ENCODE measurements around the gene ARSJ. TPM values are rescaled to one million over a fixed set of nuclear protein-coding genes. Genes with fewer than 3 reads are reported as not detected.

The ARSJ gene
- total RNA-seq, 5 donors from 2014 or later (not counting 1 experiment from before 2014, with no cell fraction given), result 0.16 to 0.26 (median 0.20) TPM; not detected in 2

GRCh38 chr4:113962719-113963265, 16.7 kb downstream of the ARSJ start:
- H3K27me3 Mint-ChIP-seq, result no peaks in the 10 kb centered on the region
- H3K36me3 ChIP-seq (ENCODE audit: control insufficient read depth in 2 of 2, extremely low read depth in 1 of 2, insufficient read depth in 1 of 2, low read length in 1 of 2), result no peaks in the 10 kb centered on the region
- H3K4me1 Mint-ChIP-seq, result peaks cover 0 to 3% (median 0%) of the 10 kb centered on the region in 3 donors
- CTCF ChIA-PET, result interaction anchor here in 1 of 2 donors (0.5 kb wide), 1 partner anchor 436 kb away, joined by 5 read pairs; no protein-coding TSS in a partner anchor
- H3K4me3 Mint-ChIP-seq, result no peak overlapping the region
- DNase-seq (no peak), ATAC-seq (replicated peaks in 1 of 4) (no peak)
- POLR2A ChIA-PET, result no interaction called here
- H3K4me3 ChIP-seq (ENCODE audit: control insufficient read depth in 1 of 2, extremely low read depth in 1 of 2, low read length in 1 of 2), result no peak overlapping the region
- peaks cover 4 to 9% (median 6%) of the 10 kb centered on the region in 3 donors for H3K9me3 Mint-ChIP-seq
- no peaks in the 10 kb centered on the region for H3K27me3 ChIP-seq (replicated peaks in 1 of 2; ENCODE audit: control insufficient read depth in 2 of 2, extremely low read depth in 1 of 2, insufficient read depth in 2 of 2, low read length in 1 of 2)
- no peak overlapping the region for H3K27ac ChIP-seq (ENCODE audit: low read length)
- WGBS (ENCODE audit: insufficient coverage), result no CpG with 5 or more reads among the region's 3 CpGs
- no peaks in the 10 kb centered on the region for H3K4me1 ChIP-seq (ENCODE audit: control insufficient read depth in 1 of 2, extremely low read depth in 1 of 2, insufficient read depth in 2 of 2, low read length in 2 of 2)
- no peaks in the 10 kb centered on the region for H3K36me3 Mint-ChIP-seq
- H3K9me3 ChIP-seq, result no peaks in the 10 kb centered on the region
- no peak overlapping the region for H3K27ac Mint-ChIP-seq

- H3K4me3 Mint-ChIP-seq, result no peak overlapping the region
- DNase-seq (no peak), ATAC-seq (replicated peaks in 1 of 4) (no peak)
- ChIA-PET CTCF (no interaction called here), POLR2A (no interaction called here)
- H3K27me3 Mint-ChIP-seq, result no peaks in the 10 kb centered on the region
- no peak overlapping the region for H3K27ac Mint-ChIP-seq
- no CpG with 5 or more reads among the region's 2 CpGs for WGBS (ENCODE audit: insufficient coverage)
- Histone ChIP-seq H3K27ac (ENCODE audit: low read length) (no peak overlapping the region), H3K36me3 (ENCODE audit: control insufficient read depth in 2 of 2, extremely low read depth in 1 of 2, insufficient read depth in 1 of 2, low read length in 1 of 2) (no peaks in the 10 kb centered on the region), H3K9me3 (no peaks in the 10 kb centered on the region), H3K4me3 (ENCODE audit: control insufficient read depth in 1 of 2, extremely low read depth in 1 of 2, low read length in 1 of 2) (no peak overlapping the region), H3K27me3 (replicated peaks in 1 of 2; ENCODE audit: control insufficient read depth in 2 of 2, extremely low read depth in 1 of 2, insufficient read depth in 2 of 2, low read length in 1 of 2) (no peaks in the 10 kb centered on the region), H3K4me1 (ENCODE audit: control insufficient read depth in 1 of 2, extremely low read depth in 1 of 2, insufficient read depth in 2 of 2, low read length in 2 of 2) (no peaks in the 10 kb centered on the region)
- H3K36me3 Mint-ChIP-seq, result no peaks in the 10 kb centered on the region
- peaks cover 0 to 3% (median 0%) of the 10 kb centered on the region in 3 donors for H3K4me1 Mint-ChIP-seq
- H3K9me3 Mint-ChIP-seq, result peaks cover 4 to 9% (median 6%) of the 10 kb centered on the region in 3 donors
Observed at GRCh38 chr4:113962016-113962347, 17.5 kb downstream of the ARSJ start.

GRCh38 chr4:113960684-113961321, 18.6 kb downstream of the ARSJ start:
- CTCF ChIA-PET, result no interaction called here
- no CpG with 5 or more reads among the region's 3 CpGs for WGBS (ENCODE audit: insufficient coverage)
- Mint-ChIP-seq H3K4me3 (no peak overlapping the region), H3K27ac (no peak overlapping the region), H3K4me1 (peaks cover 0 to 3% (median 0%) of the 10 kb centered on the region in 3 donors), H3K9me3 (peaks cover 4 to 9% (median 6%) of the 10 kb centered on the region in 3 donors), H3K27me3 (no peaks in the 10 kb centered on the region), H3K36me3 (no peaks in the 10 kb centered on the region)
- DNase-seq (no peak), ATAC-seq (replicated peaks in 1 of 4) (no peak)
- Histone ChIP-seq H3K27ac (ENCODE audit: low read length) (no peak overlapping the region), H3K9me3 (no peaks in the 10 kb centered on the region), H3K36me3 (ENCODE audit: control insufficient read depth in 2 of 2, extremely low read depth in 1 of 2, insufficient read depth in 1 of 2, low read length in 1 of 2) (no peaks in the 10 kb centered on the region), H3K4me1 (ENCODE audit: control insufficient read depth in 1 of 2, extremely low read depth in 1 of 2, insufficient read depth in 2 of 2, low read length in 2 of 2) (no peaks in the 10 kb centered on the region), H3K27me3 (replicated peaks in 1 of 2; ENCODE audit: control insufficient read depth in 2 of 2, extremely low read depth in 1 of 2, insufficient read depth in 2 of 2, low read length in 1 of 2) (no peaks in the 10 kb centered on the region), H3K4me3 (ENCODE audit: control insufficient read depth in 1 of 2, extremely low read depth in 1 of 2, low read length in 1 of 2) (no peak overlapping the region)
- POLR2A ChIA-PET, result no interaction called here

- no peaks in the 10 kb centered on the region for H3K4me1 ChIP-seq (ENCODE audit: control insufficient read depth in 1 of 2, extremely low read depth in 1 of 2, insufficient read depth in 2 of 2, low read length in 2 of 2)
- no peaks in the 10 kb centered on the region for H3K36me3 ChIP-seq (ENCODE audit: control insufficient read depth in 2 of 2, extremely low read depth in 1 of 2, insufficient read depth in 1 of 2, low read length in 1 of 2)
- Mint-ChIP-seq H3K4me3 (no peak overlapping the region), H3K27me3 (peaks cover 0 to 4% of the 10 kb centered on the region in 2 donors), H3K36me3 (no peaks in the 10 kb centered on the region), H3K27ac (no peak overlapping the region), H3K9me3 (peaks cover 4 to 9% (median 6%) of the 10 kb centered on the region in 3 donors), H3K4me1 (peaks cover 0 to 3% (median 0%) of the 10 kb centered on the region in 3 donors)
- ChIA-PET CTCF (interaction anchor here (0.6 to 1.2 kb wide), 2 partner anchors 9 to 10 kb away, joined by 3 to 4 read pairs; no protein-coding TSS in a partner anchor), POLR2A (no interaction called here)
- H3K27ac ChIP-seq (ENCODE audit: low read length), result no peak overlapping the region
- H3K27me3 ChIP-seq (replicated peaks in 1 of 2; ENCODE audit: control insufficient read depth in 2 of 2, extremely low read depth in 1 of 2, insufficient read depth in 2 of 2, low read length in 1 of 2), result no peaks in the 10 kb centered on the region
- H3K9me3 ChIP-seq, result no peaks in the 10 kb centered on the region
- no peak overlapping the region for H3K4me3 ChIP-seq (ENCODE audit: control insufficient read depth in 1 of 2, extremely low read depth in 1 of 2, low read length in 1 of 2)
- ATAC-seq (replicated peaks in 1 of 4) (no peak), DNase-seq (no peak)
Observed at GRCh38 chr4:113959539-113959937, 19.9 kb downstream of the ARSJ start.

GRCh38 chr4:113958766-113959538, 20.5 kb downstream of the ARSJ start:
- no peak overlapping the region for H3K27ac Mint-ChIP-seq
- POLR2A ChIA-PET, result no interaction called here
- H3K9me3 Mint-ChIP-seq, result peaks cover 4 to 9% (median 6%) of the 10 kb centered on the region in 3 donors
- Histone ChIP-seq H3K27ac (ENCODE audit: low read length) (no peak overlapping the region), H3K27me3 (replicated peaks in 1 of 2; ENCODE audit: control insufficient read depth in 2 of 2, extremely low read depth in 1 of 2, insufficient read depth in 2 of 2, low read length in 1 of 2) (no peaks in the 10 kb centered on the region), H3K4me1 (ENCODE audit: control insufficient read depth in 1 of 2, extremely low read depth in 1 of 2, insufficient read depth in 2 of 2, low read length in 2 of 2) (no peaks in the 10 kb centered on the region), H3K9me3 (no peaks in the 10 kb centered on the region), H3K36me3 (ENCODE audit: control insufficient read depth in 2 of 2, extremely low read depth in 1 of 2, insufficient read depth in 1 of 2, low read length in 1 of 2) (no peaks in the 10 kb centered on the region), H3K4me3 (ENCODE audit: control insufficient read depth in 1 of 2, extremely low read depth in 1 of 2, low read length in 1 of 2) (no peak overlapping the region)
- peaks cover 0 to 5% (median 2%) of the 10 kb centered on the region in 3 donors for H3K4me1 Mint-ChIP-seq
- no peak overlapping the region for H3K4me3 Mint-ChIP-seq
- 86% methylated on average over 1 of the region's 8 CpGs for WGBS (ENCODE audit: insufficient coverage)
- CTCF ChIA-PET, result interaction anchor here in 1 of 2 donors (1.2 kb wide), 1 partner anchor 8 kb away, joined by 4 read pairs; no protein-coding TSS in a partner anchor
- no peak for ATAC-seq (replicated peaks in 1 of 4)
- no peaks in the 10 kb centered on the region for H3K36me3 Mint-ChIP-seq
- DNase-seq, result no peak
- H3K27me3 Mint-ChIP-seq, result peaks cover 0 to 4% of the 10 kb centered on the region in 2 donors

DNA sequence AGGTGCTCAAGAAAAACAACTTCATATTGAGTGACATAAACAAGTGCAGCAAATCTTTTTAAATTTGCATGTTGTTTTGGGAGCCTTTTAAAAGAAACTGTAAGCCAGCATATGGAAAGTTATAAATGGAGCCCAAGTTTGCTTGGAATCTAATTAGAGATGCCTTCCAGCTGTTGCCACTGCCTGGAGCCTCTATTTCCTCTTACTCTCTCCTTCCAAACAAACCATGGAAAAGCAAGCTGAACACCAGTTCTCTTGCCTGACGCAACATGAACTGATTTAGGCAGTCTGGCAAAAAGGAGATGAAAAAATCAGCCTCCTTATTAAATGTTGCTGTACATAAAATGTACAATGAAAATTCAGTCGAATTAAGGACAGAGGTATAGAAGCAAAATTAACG, 21.5 kb downstream of the ARSJ start:
- peaks cover 0 to 3% of the 10 kb centered on the region in 2 experiments for H3K4me1 ChIP-seq (ENCODE audit: control insufficient read depth in 1 of 2, extremely low read depth in 1 of 2, insufficient read depth in 2 of 2, low read length in 2 of 2)
- no peak overlapping the region for H3K4me3 ChIP-seq (ENCODE audit: control insufficient read depth in 1 of 2, extremely low read depth in 1 of 2, low read length in 1 of 2)
- no peaks in the 10 kb centered on the region for H3K36me3 Mint-ChIP-seq
- no peak for ATAC-seq (replicated peaks in 1 of 4)
- no peaks in the 10 kb centered on the region for H3K36me3 ChIP-seq (ENCODE audit: control insufficient read depth in 2 of 2, extremely low read depth in 1 of 2, insufficient read depth in 1 of 2, low read length in 1 of 2)
- H3K27ac ChIP-seq (ENCODE audit: low read length), result no peak overlapping the region
- H3K4me1 Mint-ChIP-seq, result peaks cover 0 to 7% (median 3%) of the 10 kb centered on the region in 3 donors
- peaks cover 3% of the 10 kb centered on the region in 3 donors for H3K9me3 Mint-ChIP-seq
- ChIA-PET POLR2A (no interaction called here), CTCF (interaction anchor here in 1 of 2 donors (0.7 kb wide), 1 partner anchor 578 kb away, joined by 6 read pairs; no protein-coding TSS in a partner anchor)
- H3K27me3 Mint-ChIP-seq, result peaks cover 0 to 4% of the 10 kb centered on the region in 2 donors
- H3K27me3 ChIP-seq (replicated peaks in 1 of 2; ENCODE audit: control insufficient read depth in 2 of 2, extremely low read depth in 1 of 2, insufficient read depth in 2 of 2, low read length in 1 of 2), result no peaks in the 10 kb centered on the region
- WGBS (ENCODE audit: insufficient coverage), result no CpG with 5 or more reads among the region's 3 CpGs
- H3K4me3 Mint-ChIP-seq, result no peak overlapping the region
- no peaks in the 10 kb centered on the region for H3K9me3 ChIP-seq
- no peak for DNase-seq
- no peak overlapping the region for H3K27ac Mint-ChIP-seq

Measured in T-cell (primary cell).